H9 (cell line): ENCODE measurements around the gene RASGRF1. TPM values are rescaled to one million over a fixed set of nuclear protein-coding genes. Genes with fewer than 3 reads are reported as not detected.

Source experiments
- DNase-seq: peaks from one replicate; pipeline ENCODE4 v3.0.0-alpha.2; 2017
- H2AFZ ChIP-seq: one replicate; pipeline ENCODE4 v1.6.1; 2013; ENCODE audit warnings: mild to moderate bottlenecking, low read length, control low read depth, moderate library complexity
- H2AK5ac ChIP-seq: 2 replicates; pipeline ENCODE4 v1.6.1; 2013; ENCODE audit warnings: low read length, control low read depth, mixed read lengths; ENCODE audit not compliant: insufficient read length
- H2BK120ac ChIP-seq: one replicate; pipeline ENCODE4 v1.6.1; 2013; ENCODE audit warnings: low read depth, mild to moderate bottlenecking, low read length, control low read depth, inconsistent platforms; ENCODE audit not compliant: poor library complexity, severe bottlenecking
- H2BK12ac ChIP-seq: 2 replicates; pipeline ENCODE4 v1.6.1; 2013; ENCODE audit warnings: low read length, control low read depth, mixed read lengths, low read depth; ENCODE audit not compliant: insufficient read length
- H2BK15ac ChIP-seq: 2 replicates; pipeline ENCODE4 v1.6.1; 2013; ENCODE audit warnings: low read depth, low read length, control low read depth
- H2BK20ac ChIP-seq: one replicate; pipeline ENCODE4 v1.6.1; 2013; ENCODE audit warnings: low read depth, mild to moderate bottlenecking, low read length, control low read depth, inconsistent platforms; ENCODE audit not compliant: poor library complexity, severe bottlenecking
- H2BK5ac ChIP-seq: 2 replicates; pipeline ENCODE4 v1.6.1; 2013; ENCODE audit warnings: low read length, control low read depth, mixed read lengths; ENCODE audit not compliant: insufficient read length
- H3K14ac ChIP-seq: 2 replicates; pipeline ENCODE4 v1.6.1; 2013; ENCODE audit warnings: low read length, control low read depth; ENCODE audit not compliant: insufficient read depth
- H3K18ac ChIP-seq: 2 replicates; pipeline ENCODE4 v1.6.1; 2013; ENCODE audit warnings: low read depth, mild to moderate bottlenecking, mixed read lengths, low read length, control low read depth; ENCODE audit not compliant: insufficient read length
- H3K23ac ChIP-seq: 2 replicates; pipeline ENCODE4 v1.6.1; 2013; ENCODE audit warnings: low read length, control low read depth, mixed read lengths, low read depth; ENCODE audit not compliant: insufficient read length
- H3K23me2 ChIP-seq: 2 replicates; pipeline ENCODE4 v1.6.1; 2013; ENCODE audit warnings: low read depth, mild to moderate bottlenecking, mixed read lengths, low read length, control low read depth; ENCODE audit not compliant: insufficient read length, poor library complexity, severe bottlenecking
- H3K27ac ChIP-seq: 2 replicates; pipeline ENCODE4 v1.5.1; 2013; ENCODE audit warnings: low read length, control low read depth, mixed read lengths, low read depth; ENCODE audit not compliant: insufficient read length
- H3K27me3 ChIP-seq: 2 replicates; pipeline ENCODE4 v1.6.1; 2013; ENCODE audit warnings: low read length, control low read depth, inconsistent platforms; ENCODE audit not compliant: insufficient read depth
- H3K4ac ChIP-seq: 2 replicates; pipeline ENCODE4 v1.6.1; 2013; ENCODE audit warnings: low read depth, mild to moderate bottlenecking, control low read depth, inconsistent platforms, low read length, moderate library complexity
- H3K4me1 ChIP-seq: 2 replicates; pipeline ENCODE4 v1.6.1; 2013; ENCODE audit warnings: low read length, control low read depth, inconsistent platforms; ENCODE audit not compliant: insufficient read depth
- H3K4me2 ChIP-seq: 2 replicates; pipeline ENCODE4 v1.6.1; 2013; ENCODE audit warnings: low read length, control low read depth, mixed read lengths; ENCODE audit not compliant: insufficient read length, insufficient read depth
- H3K56ac ChIP-seq: 2 replicates; pipeline ENCODE4 v1.6.1; 2013; ENCODE audit warnings: low read depth, mild to moderate bottlenecking, mixed read lengths, low read length, control low read depth; ENCODE audit not compliant: insufficient read length
- H3K79me1 ChIP-seq: 2 replicates; pipeline ENCODE4 v1.6.1; 2013; ENCODE audit warnings: low read depth, mild to moderate bottlenecking, moderate library complexity, low read length, control low read depth, inconsistent platforms; ENCODE audit not compliant: insufficient read depth, poor library complexity, severe bottlenecking
- H3K79me2 ChIP-seq: 2 replicates; pipeline ENCODE4 v1.6.1; 2013; ENCODE audit warnings: low read length, control low read depth, inconsistent platforms; ENCODE audit not compliant: insufficient read depth
- H3K9ac ChIP-seq: 2 replicates; pipeline ENCODE4 v1.6.1; 2013; ENCODE audit warnings: low read length, control low read depth, mixed read lengths; ENCODE audit not compliant: insufficient read length; ENCODE audit errors: extremely low read depth
- H3K9me3 ChIP-seq: one replicate; pipeline ENCODE4 v1.6.1; 2013; ENCODE audit warnings: low read depth, low read length, inconsistent platforms; ENCODE audit not compliant: control insufficient read depth
- H3T11ph ChIP-seq: one replicate; pipeline ENCODE4 v1.6.1; 2013; ENCODE audit warnings: mild to moderate bottlenecking, low read length, control low read depth, inconsistent platforms
- H4K20me1 ChIP-seq: one replicate; pipeline ENCODE4 v1.6.1; 2013; ENCODE audit not compliant: control insufficient read depth, insufficient read length, insufficient read depth
- H4K5ac ChIP-seq: 2 replicates; pipeline ENCODE4 v1.6.1; 2013; ENCODE audit warnings: low read depth, mild to moderate bottlenecking, mixed read lengths, low read length, control low read depth; ENCODE audit not compliant: insufficient read length
- H4K8ac ChIP-seq: replicated peaks from 2 replicates; pipeline ENCODE4 v1.6.1; 2013; ENCODE audit warnings: low read length, control low read depth, mixed read lengths, low read depth; ENCODE audit not compliant: insufficient read length
- H4K91ac ChIP-seq: 2 replicates; pipeline ENCODE4 v1.6.1; 2013; ENCODE audit warnings: low read depth, mild to moderate bottlenecking, moderate library complexity, mixed read lengths, low read length, control low read depth; ENCODE audit not compliant: insufficient read length
- H3K27ac Mint-ChIP-seq, 3 experiments: 2 replicates in 2 of 3; 3 replicates in 1 of 3; pipeline ENCODE4 v1.8.0; 2020 to 2021; ENCODE audit warnings: mixed read lengths in 3 of 3, mild to moderate bottlenecking in 1 of 3, moderate library complexity in 1 of 3
- H3K27me3 Mint-ChIP-seq: 2 replicates; pipeline ENCODE4 v1.8.0; 2021; ENCODE audit warnings: low read depth, mild to moderate bottlenecking, moderate library complexity, mixed read lengths
- H3K36me3 Mint-ChIP-seq, 3 experiments: 2 replicates in 2 of 3; 3 replicates in 1 of 3; pipeline ENCODE4 v1.8.0; 2020 to 2021; ENCODE audit warnings: low read depth in 3 of 3, mixed read lengths in 3 of 3; ENCODE audit not compliant: insufficient read depth in 1 of 3
- H3K4me1 Mint-ChIP-seq, 2 experiments: 2 replicates each; pipeline ENCODE4 v1.8.0; 2020; ENCODE audit warnings: mixed read lengths in 2 of 2
- H3K4me3 Mint-ChIP-seq, 2 experiments: 2 replicates in 1 of 2; 3 replicates in 1 of 2; pipeline ENCODE4 v1.8.0; 2020 to 2021; ENCODE audit warnings: mild to moderate bottlenecking in 2 of 2, mixed read lengths in 2 of 2, moderate library complexity in 1 of 2
- H3K9me3 Mint-ChIP-seq, 2 experiments: 2 replicates in 1 of 2; 3 replicates in 1 of 2; pipeline ENCODE4 v1.8.0; 2020; ENCODE audit warnings: mild to moderate bottlenecking in 2 of 2, mixed read lengths in 2 of 2, moderate library complexity in 1 of 2
- WGBS: extraction: QIAGEN DNeasy Blood & Tissue Kit; methylation state at CpG from one replicate; pipeline ENCODE4 v1.1.7; 2013; ENCODE audit warnings: missing lambda C conversion rate, low lambda C conversion rate, mixed read lengths; ENCODE audit not compliant: insufficient read length; ENCODE audit errors: extremely low coverage; 5-methylcytosine and 5-hydroxymethylcytosine counted together
- total RNA-seq: library from RNA; stranded (reverse); gene quantifications from 2 replicates; pipeline ENCODE4 v1.2.1, GENCODE V29; 2021
- TF ChIP-seq, protein P1 (sequence below): fragments of 200-600 bp; sonication (generic); conservative IDR thresholded peaks from 3 replicates; pipeline ENCODE4 v1.8.0; 2021; ENCODE audit warnings: antibody characterized with exemption, mild to moderate bottlenecking

RASGRF1 gene
- total RNA-seq, 1 experiment from 2014 or later, result 0.48 TPM

DNA sequence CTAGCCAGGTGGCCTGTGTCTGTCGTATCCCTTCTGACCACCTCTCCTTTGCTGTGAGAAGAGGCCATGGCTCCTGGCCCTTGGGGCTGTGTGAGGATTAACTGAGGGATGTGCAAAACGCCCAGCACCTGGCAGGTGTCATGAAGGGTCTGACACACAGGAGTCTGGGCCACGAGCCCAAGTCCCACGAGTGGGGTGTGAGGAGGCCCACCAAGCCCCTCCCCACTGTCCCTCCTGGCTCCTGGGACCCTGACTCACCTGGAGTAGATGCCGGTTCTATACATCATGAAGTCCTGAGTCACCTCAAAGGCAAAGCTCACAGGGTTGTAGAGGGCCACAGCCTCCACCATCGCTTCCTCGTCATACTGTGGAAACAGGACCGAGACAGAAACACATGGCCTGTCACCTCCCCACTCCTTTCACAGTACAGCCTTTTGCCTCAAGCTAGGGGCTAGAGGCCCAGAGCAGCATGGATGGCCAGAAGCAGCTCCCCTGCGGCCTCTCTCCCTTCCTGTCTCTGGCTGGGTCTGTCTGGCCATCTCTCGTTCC lies 165.4 kb downstream of the RASGRF1 start:
- Histone ChIP-seq H3T11ph (no peak overlapping the region), H3K4me1 (no peaks in the 10 kb centered on the region), H4K91ac (no peak overlapping the region), H2BK120ac (no peak overlapping the region), H4K20me1 (no peaks in the 10 kb centered on the region), H3K18ac (no peak overlapping the region), H3K4ac (no peak overlapping the region), H2BK20ac (no peak overlapping the region), H3K79me1 (no peaks in the 10 kb centered on the region), H2BK5ac (no peak overlapping the region), H4K5ac (no peak overlapping the region), H3K14ac (no peak overlapping the region), H3K27ac (no peak overlapping the region), H3K9ac (no peak overlapping the region), H3K79me2 (no peaks in the 10 kb centered on the region), H2AK5ac (no peak overlapping the region), H2BK15ac (no peak overlapping the region), H3K23ac (no peak overlapping the region), H3K9me3 (no peaks in the 10 kb centered on the region), H2AFZ (no peak overlapping the region), H3K4me2 (no peak overlapping the region), H3K27me3 (no peaks in the 10 kb centered on the region), H4K8ac (no peak overlapping the region), H3K56ac (no peak overlapping the region), H3K23me2 (no peaks in the 10 kb centered on the region), H2BK12ac (no peak overlapping the region)
- WGBS, result no CpG with 5 or more reads among the region's 10 CpGs
- TF ChIP-seq, protein P1, sequence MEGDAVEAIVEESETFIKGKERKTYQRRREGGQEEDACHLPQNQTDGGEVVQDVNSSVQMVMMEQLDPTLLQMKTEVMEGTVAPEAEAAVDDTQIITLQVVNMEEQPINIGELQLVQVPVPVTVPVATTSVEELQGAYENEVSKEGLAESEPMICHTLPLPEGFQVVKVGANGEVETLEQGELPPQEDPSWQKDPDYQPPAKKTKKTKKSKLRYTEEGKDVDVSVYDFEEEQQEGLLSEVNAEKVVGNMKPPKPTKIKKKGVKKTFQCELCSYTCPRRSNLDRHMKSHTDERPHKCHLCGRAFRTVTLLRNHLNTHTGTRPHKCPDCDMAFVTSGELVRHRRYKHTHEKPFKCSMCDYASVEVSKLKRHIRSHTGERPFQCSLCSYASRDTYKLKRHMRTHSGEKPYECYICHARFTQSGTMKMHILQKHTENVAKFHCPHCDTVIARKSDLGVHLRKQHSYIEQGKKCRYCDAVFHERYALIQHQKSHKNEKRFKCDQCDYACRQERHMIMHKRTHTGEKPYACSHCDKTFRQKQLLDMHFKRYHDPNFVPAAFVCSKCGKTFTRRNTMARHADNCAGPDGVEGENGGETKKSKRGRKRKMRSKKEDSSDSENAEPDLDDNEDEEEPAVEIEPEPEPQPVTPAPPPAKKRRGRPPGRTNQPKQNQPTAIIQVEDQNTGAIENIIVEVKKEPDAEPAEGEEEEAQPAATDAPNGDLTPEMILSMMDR, result no peak
- H3K4me1 Mint-ChIP-seq, result peaks cover 4% of the 10 kb centered on the region in 2 experiments; a peak in 2 of 4 replicates
- H3K4me3 Mint-ChIP-seq, result no peak overlapping the region
- H3K9me3 Mint-ChIP-seq, result no peaks in the 10 kb centered on the region; a peak in 1 of 5 replicates
- no peak overlapping the region; a peak in 1 of 7 replicates for H3K27ac Mint-ChIP-seq
- H3K36me3 Mint-ChIP-seq, result peaks cover 13 to 30% (median 28%) of the 10 kb centered on the region in 3 experiments
- no peaks in the 10 kb centered on the region for H3K27me3 Mint-ChIP-seq
- no peak for DNase-seq
